DND-41 (cell line): ENCODE measurements around the gene SGTA.

Experiments used
- ATAC-seq: fragments of 200-7000 bp; cut with Tn5 transposase; 3 replicates; pipeline ENCODE4 v1.9.1; 2021; ENCODE audit warnings: low read depth; ENCODE audit not compliant: insufficient read depth
- DNase-seq: peaks from one replicate; pipeline ENCODE4 v3.0.0-alpha.2; 2020
- H2AFZ ChIP-seq: 2 replicates; pipeline ENCODE4 v1.6.0; 2012; ENCODE audit warnings: low read depth, low read length
- H3K27ac ChIP-seq: 2 replicates; pipeline ENCODE4 v1.5.1; 2012; ENCODE audit warnings: low read length, inconsistent platforms
- H3K27me3 ChIP-seq: fragments of 200-600 bp; sonication (generic); 2 replicates; pipeline ENCODE4 v1.6.0; 2012; ENCODE audit warnings: low read length, mild to moderate bottlenecking, inconsistent platforms; ENCODE audit not compliant: insufficient read depth, poor library complexity
- H3K36me3 ChIP-seq: 2 replicates; pipeline ENCODE4 v1.5.1; 2012; ENCODE audit warnings: low read length, inconsistent platforms; ENCODE audit not compliant: insufficient read depth
- H3K4me1 ChIP-seq: 2 replicates; pipeline ENCODE4 v1.5.1; 2012; ENCODE audit warnings: mild to moderate bottlenecking, low read length; ENCODE audit not compliant: insufficient read depth
- H3K4me2 ChIP-seq: 2 replicates; pipeline ENCODE4 v1.6.0; 2012; ENCODE audit warnings: mild to moderate bottlenecking, moderate library complexity, low read length, inconsistent platforms; ENCODE audit not compliant: insufficient read depth
- H3K4me3 ChIP-seq, 2 experiments: fragments of 200-600 bp in 1 of 2; shearing (Covaris generic) in 1 of 2; 2 replicates each; pipeline ENCODE4 v1.5.1; 2012 to 2016; ENCODE audit warnings: inconsistent platforms in 2 of 2, low read length in 2 of 2, mild to moderate bottlenecking in 2 of 2, low read depth in 1 of 2, moderate library complexity in 1 of 2
- H3K79me2 ChIP-seq: 2 replicates; pipeline ENCODE4 v1.6.0; 2012; ENCODE audit warnings: low read length, inconsistent platforms; ENCODE audit not compliant: insufficient read depth
- H3K9ac ChIP-seq: 2 replicates; pipeline ENCODE4 v1.6.0; 2012; ENCODE audit warnings: low read depth, mild to moderate bottlenecking, inconsistent platforms, low read length, moderate library complexity
- H3K9me3 ChIP-seq: 2 replicates; pipeline ENCODE4 v1.5.1; 2012; ENCODE audit warnings: low read length, moderate library complexity, mild to moderate bottlenecking, inconsistent platforms; ENCODE audit not compliant: insufficient read depth, severe bottlenecking
- H4K20me1 ChIP-seq: 2 replicates; pipeline ENCODE4 v1.6.0; 2012; ENCODE audit warnings: low read length; ENCODE audit not compliant: insufficient read depth
- CTCF ChIP-seq: IDR thresholded peaks from 2 replicates; pipeline ENCODE4 v1.5.1; 2012; ENCODE audit warnings: borderline replicate concordance, low read length, moderate library complexity, mild to moderate bottlenecking; ENCODE audit not compliant: poor library complexity, severe bottlenecking; ENCODE audit errors: extremely low read depth
- EZH2 ChIP-seq: IDR thresholded peaks from 3 replicates; pipeline ENCODE4 v1.6.1; 2012; ENCODE audit warnings: borderline replicate concordance, low read depth, mild to moderate bottlenecking, moderate library complexity, low read length, inconsistent platforms; ENCODE audit not compliant: severe bottlenecking

The SGTA gene

GRCh38 chr19:2716722-2717637 is 66.1 kb downstream of the SGTA start:
- Histone ChIP-seq H3K27me3 (no peaks in the 10 kb centered on the region), H3K36me3 (no peaks in the 10 kb centered on the region), H3K4me3 (no peak overlapping the region), H3K9me3 (peaks cover 6% of the 10 kb centered on the region), H2AFZ (no peak overlapping the region), H3K27ac (no peak overlapping the region), H3K4me1 (no peaks in the 10 kb centered on the region), H3K79me2 (no peaks in the 10 kb centered on the region), H3K9ac (no peak overlapping the region), H4K20me1 (no peaks in the 10 kb centered on the region), H3K4me2 (no peak overlapping the region)
- no peak for ATAC-seq
- no peak for DNase-seq
- no peak for TF ChIP-seq EZH2
- no peak for TF ChIP-seq CTCF

DNA sequence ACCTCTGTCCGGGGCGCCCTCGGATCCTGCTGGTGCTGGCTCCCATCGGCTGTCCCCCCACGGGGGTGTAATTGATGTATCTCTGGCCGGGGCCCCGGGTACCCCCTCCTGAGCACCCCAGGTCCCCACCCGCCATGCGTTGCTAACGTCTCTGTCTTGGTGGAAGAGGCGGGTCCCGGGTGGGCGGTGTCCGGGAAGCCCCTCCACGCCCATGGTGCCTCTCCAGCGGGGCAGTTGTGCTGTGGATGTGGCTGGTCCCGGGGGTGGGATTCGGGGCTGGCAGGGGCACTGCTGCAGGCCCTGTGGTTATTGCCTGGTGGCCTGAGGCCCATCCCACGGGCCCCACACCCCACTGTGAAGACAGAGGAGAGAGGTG is 66.8 kb downstream of the SGTA start:
- Histone ChIP-seq H3K79me2 (no peaks in the 10 kb centered on the region), H3K9me3 (peaks cover 6% of the 10 kb centered on the region), H3K27me3 (no peaks in the 10 kb centered on the region), H3K27ac (no peak overlapping the region), H4K20me1 (no peaks in the 10 kb centered on the region), H3K4me3 (no peak overlapping the region), H3K36me3 (no peaks in the 10 kb centered on the region), H3K4me2 (no peak overlapping the region), H2AFZ (no peak overlapping the region), H3K9ac (no peak overlapping the region), H3K4me1 (no peaks in the 10 kb centered on the region)
- DNase-seq (no peak), ATAC-seq (no peak)
- no peak for TF ChIP-seq EZH2

DNA sequence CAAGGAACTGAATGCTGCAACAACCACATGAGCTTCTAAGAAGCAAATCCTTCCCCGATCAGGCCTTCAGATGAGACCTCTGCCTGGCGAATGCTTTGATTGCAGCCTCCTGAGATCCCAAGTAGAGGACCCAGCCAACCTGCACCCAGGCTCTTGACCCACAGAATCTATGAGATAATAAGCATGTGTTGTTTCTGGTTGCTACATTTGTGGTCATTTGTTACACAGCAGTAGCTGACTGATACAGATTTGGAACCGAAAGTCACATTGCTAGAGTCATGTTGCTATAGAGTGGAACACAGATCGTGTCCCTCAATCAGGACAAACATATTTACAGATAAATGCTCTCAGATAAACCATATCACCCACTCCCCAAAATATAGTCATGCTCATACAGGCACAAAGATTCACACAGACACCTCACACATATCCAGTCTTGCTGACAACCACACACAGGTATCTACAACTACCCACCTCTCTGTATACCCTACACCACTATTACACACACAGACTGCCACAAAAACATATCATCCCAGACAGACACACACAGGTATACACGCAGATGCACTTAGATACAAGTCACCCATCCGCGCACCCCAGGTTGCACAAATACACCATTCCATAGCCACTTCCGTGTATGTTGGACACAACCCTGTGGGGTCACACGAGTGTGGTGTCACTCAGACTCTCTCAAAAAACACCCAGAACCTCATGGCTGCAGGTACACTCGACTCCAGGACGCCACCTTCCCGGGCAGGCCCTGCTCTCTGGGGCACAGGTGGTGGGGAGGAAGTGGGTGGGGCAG is 67.4 kb downstream of the SGTA start:
- DNase-seq (no peak), ATAC-seq (no peak)
- Histone ChIP-seq H3K27ac (no peak overlapping the region), H3K27me3 (no peaks in the 10 kb centered on the region), H2AFZ (no peak overlapping the region), H3K36me3 (no peaks in the 10 kb centered on the region), H4K20me1 (no peaks in the 10 kb centered on the region), H3K9ac (no peak overlapping the region), H3K4me1 (no peaks in the 10 kb centered on the region), H3K4me3 (no peak overlapping the region), H3K79me2 (no peaks in the 10 kb centered on the region), H3K4me2 (no peak overlapping the region), H3K9me3 (peaks cover 6% of the 10 kb centered on the region)
- TF ChIP-seq CTCF (no peak), EZH2 (no peak)
